ENCODE results near the gene PPP2CA.
"Not testable (repeated sequence)": the region's sequence is repeated elsewhere in the genome, so short reads cannot be mapped to it uniquely, and the experiment has no call there.

The PPP2CA gene

GRCh38 chr5:134184155-134185135, 41.4 kb downstream of the PPP2CA start:
- DNase-seq = peak; percentile 80

- DNase-seq = no peak
Measured at GRCh38 chr5:134183481-134183880, 42.4 kb downstream of the PPP2CA start.

- DNase-seq = no peak
Measured at GRCh38 chr5:134178096-134178419, 47.8 kb downstream of the PPP2CA start.

- DNase-seq = no peak
Measured at GRCh38 chr5:134177369-134178095, 48.3 kb downstream of the PPP2CA start.

GRCh38 chr5:134176511-134177368, 49.1 kb downstream of the PPP2CA start, which contains the start of gene SKP1:
Gene SKP1, minus strand, starts transcription at chr5:134176950. Its CDS starts 2,928 bp downstream, at chr5:134174022.
- DNase-seq = peak; percentile 88

- DNase-seq = peak; percentile 26
Measured at GRCh38 chr5:134175921-134176510, 49.9 kb downstream of the PPP2CA start.

- peak; percentile 32 for DNase-seq
Measured at GRCh38 chr5:134174841-134175839, 50.7 kb downstream of the PPP2CA start.

- DNase-seq = no peak
Measured at GRCh38 chr5:134171972-134172371, 53.9 kb downstream of the PPP2CA start.

- no peak for DNase-seq
Measured at GRCh38 chr5:134162592-134162991, 63.3 kb downstream of the PPP2CA start.

GRCh38 chr5:134161513-134162395, 64.1 kb downstream of the PPP2CA start:
- no peak for DNase-seq

GRCh38 chr5:134153657-134154056, 72.2 kb downstream of the PPP2CA start:
- DNase-seq = no peak

GRCh38 chr5:134153241-134153640, 72.6 kb downstream of the PPP2CA start:
- no peak for DNase-seq

GRCh38 chr5:134152173-134152832, 73.6 kb downstream of the PPP2CA start:
- DNase-seq = not testable (repeated sequence)

GRCh38 chr5:134151723-134152122, 74.2 kb downstream of the PPP2CA start:
- DNase-seq = no peak

GRCh38 chr5:134149571-134150303, 76.1 kb downstream of the PPP2CA start:
- no peak for DNase-seq

GRCh38 chr5:134148986-134149539, 76.8 kb downstream of the PPP2CA start:
- no peak for DNase-seq

GRCh38 chr5:134148316-134148715, 77.6 kb downstream of the PPP2CA start:
- DNase-seq = no peak

Measured in activated CD4-positive, alpha-beta T cell treated with anti-CD3 and anti-CD28 coated beads, Interleukin-2, amount 50 U/mL, for 16 hours (primary cell).